ENCODE results near the gene SLC13A2. TPM values are rescaled to one million over a fixed set of nuclear protein-coding genes. Genes with fewer than 3 reads are reported as not detected.

SLC13A2 gene
- total and polyA plus RNA-seq, 11 donors = 0.03 TPM; not detected in 10

- H3K27ac ChIP-seq = no peak overlapping the region
- 85 to 91% (median 86%) methylated on average over 5 to 6 of the region's 6 CpGs for WGBS, 4 donors
- peak in 1 of 5 donors; percentile 33 for DNase-seq
- no peak overlapping the region for H3K4me3 ChIP-seq
- intact Hi-C loops (cut with DNase I) = no loop called here
- H3K36me3 ChIP-seq = no peaks in the 10 kb centered on the region
- TF ChIP-seq CTCF (IDR thresholded peaks at IDR 0.05) = no peak
- H3K27me3 ChIP-seq = peaks cover 0 to 5% (median 0%) of the 10 kb centered on the region in 9 donors
- no peaks in the 10 kb centered on the region for H3K4me1 ChIP-seq
- no peak for ATAC-seq
- H3K9me3 ChIP-seq = no peaks in the 10 kb centered on the region
Measured at GRCh38 chr17:28523186-28523585, 49.7 kb downstream of the SLC13A2 start.

GRCh38 chr17:28523876-28524275, 50.4 kb downstream of the SLC13A2 start:
- H3K4me3 ChIP-seq = no peak overlapping the region
- peaks cover 0 to 5% (median 0%) of the 10 kb centered on the region in 9 donors for H3K27me3 ChIP-seq
- TF ChIP-seq CTCF (IDR thresholded peaks at IDR 0.05) (no peak), POLR2A (IDR thresholded peaks at IDR 0.05) (no peak)
- peak in 1 of 5 donors; percentile 16 for DNase-seq
- ATAC-seq = no peak
- no peak overlapping the region for H3K27ac ChIP-seq
- intact Hi-C loops (cut with DNase I) = no loop called here
- no peaks in the 10 kb centered on the region for H3K36me3 ChIP-seq
- no peaks in the 10 kb centered on the region for H3K4me1 ChIP-seq
- WGBS, 4 donors = 84 to 90% (median 88%) methylated on average over 12 to 15 of the region's 15 CpGs
- H3K9me3 ChIP-seq = no peaks in the 10 kb centered on the region

- DNase-seq = peak in 1 of 5 donors; percentile 57
- ATAC-seq = no peak
Measured at GRCh38 chr17:28524476-28525424, 51.3 kb downstream of the SLC13A2 start.

More at GRCh38 chr17:28524476-28525424, 51.3 kb downstream of the SLC13A2 start:
- no peaks in the 10 kb centered on the region for H3K4me1 ChIP-seq
- peaks cover 0 to 5% (median 0%) of the 10 kb centered on the region in 9 donors for H3K27me3 ChIP-seq
- H3K36me3 ChIP-seq = no peaks in the 10 kb centered on the region
- H3K4me3 ChIP-seq = no peak overlapping the region
- 88 to 94% (median 90%) methylated on average over 16 to 25 of the region's 25 CpGs for WGBS, 4 donors
- no peak overlapping the region for H3K27ac ChIP-seq
- H3K9me3 ChIP-seq = no peaks in the 10 kb centered on the region
- no peak for TF ChIP-seq CTCF (IDR thresholded peaks at IDR 0.05)
- TF ChIP-seq POLR2A (IDR thresholded peaks at IDR 0.05) = no peak
- intact Hi-C loops (cut with DNase I) = no loop called here

Measured in heart left ventricle (tissue), 16 donors.